Mesenchymal stem cell (in vitro differentiated cells and primary cell): ENCODE measurements around the gene CLUH.
A peak's percentile ranks its signal among the peaks of the same experiment; 100 is the strongest.

Source experiments
- DNase-seq: peaks from one replicate; pipeline ENCODE4 v3.0.0-alpha.2; 2013
- H2AFZ ChIP-seq: one replicate; pipeline ENCODE4 v1.6.1; 2013; ENCODE audit warnings: low read depth, mild to moderate bottlenecking, control low read depth, inconsistent platforms, low read length, moderate library complexity
- H2AK5ac ChIP-seq: 2 replicates; pipeline ENCODE4 v1.6.1; 2013; ENCODE audit warnings: low read length, moderate library complexity, mild to moderate bottlenecking, inconsistent platforms; ENCODE audit not compliant: severe bottlenecking
- H2BK120ac ChIP-seq: one replicate; pipeline ENCODE4 v1.6.1; 2013; ENCODE audit warnings: low read depth, mild to moderate bottlenecking, inconsistent platforms, low read length, moderate library complexity
- H2BK12ac ChIP-seq, 2 experiments: one replicate each; pipeline ENCODE4 v1.6.1; 2013; ENCODE audit warnings: inconsistent platforms in 2 of 2, low read length in 2 of 2, mild to moderate bottlenecking in 2 of 2, moderate library complexity in 2 of 2, control low read depth in 1 of 2
- H2BK15ac ChIP-seq: one replicate; pipeline ENCODE4 v1.6.1; 2013; ENCODE audit warnings: mild to moderate bottlenecking, low read depth, inconsistent platforms; ENCODE audit not compliant: poor library complexity, severe bottlenecking
- H2BK5ac ChIP-seq: 2 replicates; pipeline ENCODE4 v1.6.1; 2013; ENCODE audit warnings: low read depth, mild to moderate bottlenecking, low read length, control low read depth, inconsistent platforms; ENCODE audit not compliant: poor library complexity, severe bottlenecking
- H3K14ac ChIP-seq, 2 experiments: one replicate each; pipeline ENCODE4 v1.6.1; 2013; ENCODE audit warnings: inconsistent platforms in 2 of 2, low read length in 2 of 2, control low read depth in 1 of 2, mild to moderate bottlenecking in 1 of 2, moderate library complexity in 1 of 2
- H3K18ac ChIP-seq, 2 experiments: one replicate each; pipeline ENCODE4 v1.6.1; 2013; ENCODE audit warnings: inconsistent platforms in 2 of 2, low read length in 2 of 2, control low read depth in 1 of 2, low read depth in 1 of 2, mild to moderate bottlenecking in 1 of 2
- H3K23ac ChIP-seq, 2 experiments: one replicate each; pipeline ENCODE4 v1.6.1; 2013; ENCODE audit warnings: inconsistent platforms in 2 of 2, low read length in 2 of 2, mild to moderate bottlenecking in 2 of 2, moderate library complexity in 2 of 2, control low read depth in 1 of 2
- H3K27ac ChIP-seq: 2 replicates; pipeline ENCODE4 v1.5.1; 2013; ENCODE audit warnings: mild to moderate bottlenecking, moderate library complexity, low read length, control low read depth, inconsistent platforms; ENCODE audit not compliant: poor library complexity, severe bottlenecking
- H3K27me3 ChIP-seq, 2 experiments: 2 replicates each; pipeline versions ENCODE4 v1.6.1 to v1.7.0; 2013; ENCODE audit warnings: low read length in 2 of 2, mild to moderate bottlenecking in 2 of 2, moderate library complexity in 2 of 2, control low read depth in 1 of 2, inconsistent platforms in 1 of 2; ENCODE audit not compliant: control insufficient read depth in 1 of 2, insufficient read depth in 1 of 2
- H3K36me3 ChIP-seq, 2 experiments: 2 replicates each; pipeline versions ENCODE4 v1.6.1 to v1.7.0; 2013; ENCODE audit warnings: low read length in 2 of 2, control low read depth in 1 of 2, inconsistent platforms in 1 of 2, low read depth in 1 of 2, mild to moderate bottlenecking in 1 of 2; ENCODE audit not compliant: insufficient read depth in 2 of 2, control insufficient read depth in 1 of 2
- H3K4ac ChIP-seq, 2 experiments: one replicate each; pipeline ENCODE4 v1.6.1; 2013; ENCODE audit warnings: inconsistent platforms in 2 of 2, low read length in 2 of 2, mild to moderate bottlenecking in 2 of 2, moderate library complexity in 2 of 2, control low read depth in 1 of 2, low read depth in 1 of 2
- H3K4me1 ChIP-seq: 2 replicates; pipeline ENCODE4 v1.6.1; 2013; ENCODE audit warnings: low read depth, low read length, control low read depth; ENCODE audit not compliant: control insufficient read depth, insufficient read depth
- H3K4me2 ChIP-seq: 2 replicates; pipeline ENCODE4 v1.6.1; 2013; ENCODE audit warnings: low read length, mild to moderate bottlenecking, inconsistent platforms; ENCODE audit not compliant: poor library complexity, severe bottlenecking
- H3K4me3 ChIP-seq, 2 experiments: 2 replicates each; pipeline versions ENCODE4 v1.5.1 to v1.7.0; 2013; ENCODE audit warnings: low read length in 2 of 2, mild to moderate bottlenecking in 2 of 2, control low read depth in 1 of 2, low read depth in 1 of 2; ENCODE audit not compliant: insufficient read depth in 1 of 2
- H3K79me1 ChIP-seq: replicated peaks from 2 replicates; pipeline ENCODE4 v1.6.1; 2013; ENCODE audit warnings: mild to moderate bottlenecking, control low read depth, low read length, inconsistent platforms; ENCODE audit not compliant: poor library complexity, severe bottlenecking
- H3K9ac ChIP-seq: 2 replicates; pipeline ENCODE4 v1.7.0; 2013; ENCODE audit warnings: mild to moderate bottlenecking, low read length, moderate library complexity
- H3K9me3 ChIP-seq: 2 replicates; pipeline ENCODE4 v1.7.0; 2013; ENCODE audit warnings: mild to moderate bottlenecking, low read length; ENCODE audit not compliant: control insufficient read depth
- H4K8ac ChIP-seq: one replicate; pipeline ENCODE4 v1.6.1; 2013; ENCODE audit warnings: inconsistent platforms, mild to moderate bottlenecking, low read length, moderate library complexity
- H4K91ac ChIP-seq: one replicate; pipeline ENCODE4 v1.6.1; 2013; ENCODE audit warnings: mild to moderate bottlenecking, low read length, inconsistent platforms
- WGBS: methylation state at CpG from one replicate; pipeline ENCODE4 v1.1.7; 2013; ENCODE audit warnings: mixed read lengths; 5-methylcytosine and 5-hydroxymethylcytosine counted together

Gene CLUH

DNA sequence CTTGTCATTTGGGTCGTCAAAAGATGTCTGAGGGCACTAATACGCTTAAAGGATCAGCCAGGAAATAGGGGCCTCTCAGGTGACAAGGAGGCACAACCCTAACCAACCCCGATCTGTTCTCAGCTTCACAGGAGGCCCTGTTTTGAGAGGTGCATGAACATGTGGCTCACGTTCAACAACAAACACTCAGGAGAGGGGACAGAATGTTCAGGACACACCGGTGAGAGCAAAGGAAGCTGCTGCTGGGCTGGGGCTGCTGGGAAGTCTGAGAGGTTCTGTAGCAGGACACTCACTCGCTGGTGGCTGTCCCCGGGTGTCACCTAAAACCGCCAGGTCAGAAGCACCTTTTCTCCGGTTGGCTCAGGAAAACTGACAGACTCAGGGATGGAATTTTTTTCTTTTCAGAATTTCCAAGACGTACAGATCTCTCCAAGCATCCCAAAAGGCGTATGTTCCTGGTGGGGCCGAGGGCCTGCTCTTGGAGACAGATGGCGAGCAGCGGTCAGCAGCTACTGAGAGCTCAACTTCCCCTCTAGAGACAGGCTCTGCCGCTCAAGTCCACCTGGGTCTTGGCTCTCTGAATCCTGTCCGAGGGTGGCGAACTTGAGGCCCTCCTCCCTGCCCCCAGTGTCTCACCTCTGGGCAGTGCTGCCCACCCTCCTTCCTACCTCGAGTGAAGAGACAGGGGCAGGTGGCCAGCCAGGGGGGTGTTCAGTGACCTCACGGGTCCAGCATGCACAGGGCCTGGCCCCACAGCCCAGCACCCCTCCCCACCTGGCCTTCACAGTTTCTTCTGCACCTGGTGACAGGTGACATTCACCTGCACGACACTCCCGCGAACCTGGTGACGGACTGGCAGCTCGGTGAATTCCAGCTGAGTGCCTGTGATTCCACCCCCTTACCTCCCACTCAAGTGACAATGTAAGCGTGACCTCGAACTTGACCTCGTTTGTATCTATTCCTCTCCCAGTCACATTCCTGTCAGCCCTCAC, 22.9 kb downstream of the CLUH start:
- no peak overlapping the region for H3K9ac ChIP-seq
- H3K27ac ChIP-seq: no peak overlapping the region
- peak overlapping the region; percentile 65 for H4K8ac ChIP-seq
- no peak overlapping the region for H3K4me3 ChIP-seq
- H3K27me3 ChIP-seq: no peaks in the 10 kb centered on the region
- H3K4ac ChIP-seq: no peak overlapping the region
- H3K36me3 ChIP-seq: peaks cover 35 to 60% of the 10 kb centered on the region in 2 experiments
- DNase-seq: no peak
- no peak overlapping the region for H2BK12ac ChIP-seq
- no peaks in the 10 kb centered on the region for H3K9me3 ChIP-seq
- peaks cover 18% of the 10 kb centered on the region for H3K4me1 ChIP-seq
- no peak overlapping the region for H3K23ac ChIP-seq
- H2BK120ac ChIP-seq: no peak overlapping the region
- H3K79me1 ChIP-seq: peaks cover 23% of the 10 kb centered on the region
- H4K91ac ChIP-seq: peak overlapping the region; percentile 22
- no peak overlapping the region for H3K4me2 ChIP-seq
- no peak overlapping the region for H2AFZ ChIP-seq
- H3K18ac ChIP-seq: peak overlapping the region in 1 of 2 experiments; percentile 28
- WGBS: 86% methylated on average over 27 of the region's 27 CpGs
- H2BK5ac ChIP-seq: no peak overlapping the region
- no peak overlapping the region for H3K14ac ChIP-seq
- H2BK15ac ChIP-seq: no peak overlapping the region
- no peak overlapping the region for H2AK5ac ChIP-seq

DNA sequence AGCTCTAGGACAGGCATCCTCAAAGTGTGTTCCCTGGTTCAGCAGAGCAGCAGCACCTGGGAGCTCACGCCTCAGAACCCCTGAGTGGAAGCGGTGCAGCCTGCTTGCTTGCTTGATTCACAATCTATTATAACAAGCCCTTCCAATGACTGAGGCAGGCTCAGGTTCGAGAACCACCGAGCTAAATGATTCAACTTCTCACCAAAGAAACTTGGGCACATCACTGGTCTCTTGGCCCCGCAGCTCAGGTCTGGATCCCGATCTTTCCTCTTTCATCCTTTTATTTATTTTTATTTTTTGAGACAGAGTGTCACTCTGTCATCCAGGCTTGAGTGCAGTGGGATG, 24.5 kb downstream of the CLUH start:
- H3K4me1 ChIP-seq: peaks cover 16% of the 10 kb centered on the region
- peak overlapping the region in 1 of 2 experiments; percentile 41 for H3K14ac ChIP-seq
- no peak overlapping the region for H2BK15ac ChIP-seq
- peaks cover 16% of the 10 kb centered on the region for H3K79me1 ChIP-seq
- H3K27me3 ChIP-seq: no peaks in the 10 kb centered on the region
- H3K27ac ChIP-seq: peak overlapping the region; percentile 20
- DNase-seq: no peak
- over 99% methylated on average over 5 of the region's 6 CpGs for WGBS
- no peak overlapping the region for H2AFZ ChIP-seq
- H3K36me3 ChIP-seq: peaks cover 46% of the 10 kb centered on the region in 2 experiments
- H3K18ac ChIP-seq: peak overlapping the region in 1 of 2 experiments; percentile 48
- H4K8ac ChIP-seq: no peak overlapping the region
- no peak overlapping the region for H3K4me2 ChIP-seq
- no peak overlapping the region for H2BK12ac ChIP-seq
- H3K23ac ChIP-seq: no peak overlapping the region
- no peak overlapping the region for H2BK120ac ChIP-seq
- H2AK5ac ChIP-seq: no peak overlapping the region
- H2BK5ac ChIP-seq: no peak overlapping the region
- no peak overlapping the region for H3K4ac ChIP-seq
- H3K9ac ChIP-seq: peak overlapping the region; percentile 77
- no peak overlapping the region for H4K91ac ChIP-seq
- peak overlapping the region in 1 of 2 experiments; percentile 25 for H3K4me3 ChIP-seq
- no peaks in the 10 kb centered on the region for H3K9me3 ChIP-seq

DNA sequence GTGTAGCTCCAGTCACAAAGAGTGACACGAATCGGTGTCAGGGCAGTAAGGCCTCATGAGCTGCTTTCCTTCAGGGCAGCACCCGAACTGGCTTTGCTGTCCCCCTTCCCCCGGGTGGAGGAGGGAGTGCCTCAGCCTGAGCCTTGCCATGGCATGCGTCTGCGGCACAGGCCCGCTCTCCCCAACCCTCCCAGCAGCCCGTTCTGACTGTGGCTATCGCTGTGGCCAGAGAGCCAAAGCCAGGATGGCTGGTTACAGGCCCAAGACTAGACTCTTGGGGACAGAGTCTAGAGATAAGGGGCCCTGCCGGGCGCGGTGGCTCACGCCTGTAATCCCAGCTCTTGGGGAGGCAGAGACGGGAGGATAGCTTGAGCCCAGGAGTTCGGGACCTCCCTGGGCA, 25.9 kb downstream of the CLUH start:
- Histone ChIP-seq H3K18ac (no peak overlapping the region), H3K79me1 (peaks cover 20% of the 10 kb centered on the region), H4K91ac (peak overlapping the region; percentile 58), H3K9me3 (no peaks in the 10 kb centered on the region), H3K14ac (no peak overlapping the region), H3K4me3 (no peak overlapping the region), H3K4ac (no peak overlapping the region), H2BK120ac (no peak overlapping the region), H2AFZ (no peak overlapping the region), H2BK15ac (no peak overlapping the region), H3K27me3 (no peaks in the 10 kb centered on the region), H2AK5ac (no peak overlapping the region), H3K36me3 (peaks cover 41 to 51% of the 10 kb centered on the region in 2 experiments), H2BK12ac (peak overlapping the region in 1 of 2 experiments; percentile 55), H3K4me2 (no peak overlapping the region), H3K27ac (no peak overlapping the region), H3K9ac (peak overlapping the region; percentile 31), H2BK5ac (no peak overlapping the region), H3K23ac (no peak overlapping the region), H4K8ac (peak overlapping the region; percentile 32), H3K4me1 (peaks cover 16% of the 10 kb centered on the region)
- no peak for DNase-seq
- 97% methylated on average over 15 of the region's 15 CpGs for WGBS

DNA sequence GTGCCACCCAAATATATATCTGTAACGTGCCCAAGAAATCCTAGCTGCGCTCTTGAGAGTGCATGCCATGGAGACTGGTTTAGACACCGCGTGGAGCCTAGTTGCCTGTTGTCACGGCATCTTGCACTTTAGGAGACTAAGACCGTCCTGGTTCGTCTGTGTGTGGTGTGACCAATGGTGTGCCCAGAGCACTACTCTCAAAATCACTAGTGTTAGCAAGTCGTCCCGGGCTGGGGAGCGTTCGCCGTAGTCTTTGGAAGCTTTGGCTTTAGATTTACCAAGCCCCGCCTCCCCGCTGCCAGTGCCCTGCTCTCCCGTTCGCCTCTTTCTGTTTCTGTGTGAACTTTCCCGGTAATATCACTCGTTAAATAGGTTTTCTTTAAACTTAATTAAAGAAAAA, 27.0 kb downstream of the CLUH start:
- Histone ChIP-seq H3K9me3 (no peaks in the 10 kb centered on the region), H3K4ac (no peak overlapping the region), H3K27me3 (no peaks in the 10 kb centered on the region), H2AK5ac (no peak overlapping the region), H3K14ac (no peak overlapping the region), H2BK5ac (no peak overlapping the region), H2BK120ac (no peak overlapping the region), H3K79me1 (peaks cover 24% of the 10 kb centered on the region), H3K9ac (no peak overlapping the region), H3K27ac (no peak overlapping the region), H3K18ac (no peak overlapping the region), H3K4me1 (peaks cover 14% of the 10 kb centered on the region), H4K91ac (no peak overlapping the region), H3K4me3 (no peak overlapping the region), H2AFZ (no peak overlapping the region), H2BK15ac (no peak overlapping the region), H3K23ac (no peak overlapping the region), H3K36me3 (peaks cover 35 to 59% of the 10 kb centered on the region in 2 experiments), H4K8ac (no peak overlapping the region), H2BK12ac (no peak overlapping the region), H3K4me2 (no peak overlapping the region)
- over 99% methylated on average over 14 of the region's 18 CpGs for WGBS
- no peak for DNase-seq
